K562 (cell line): ENCODE results near the gene INO80. TPM values are rescaled to one million over a fixed set of nuclear protein-coding genes. Genes with fewer than 3 reads are reported as not detected.
"Not testable (repeated sequence)": the region's sequence is repeated elsewhere in the genome, so short reads cannot be mapped to it uniquely, and the experiment has no call there.

Experiments used
- ATAC-seq: fragments of 200-7000 bp; cut with Tn5 transposase; 3 replicates; pipeline ENCODE4 v1.9.1; 2020; ENCODE audit warnings: moderate library complexity
- BruUV-seq: library from RNA; stranded (reverse); fragments of 400-500 nt; replicated peaks from 2 replicates; lab custom pipeline; 2021; lab: Mats Ljungman, UMichigan
- CTCF ChIA-PET: fragments of 300-600 bp; formaldehyde crosslinking; extraction: SDS; loops from one replicate; lab custom pipeline; 2021; ENCODE audit warnings: low intra/inter-chr PET ratio; lab: Yijun Ruan, JAX
- POLR2A ChIA-PET: fragments of 300-600, 350-650 bp; sonication (Branson Sonifier 250); formaldehyde crosslinking; extraction: SDS; loops from one replicate; lab custom pipeline; 2021; ENCODE audit warnings: antibody characterized with exemption, inconsistent platforms; lab: Yijun Ruan, JAX
- DNase-seq, 4 experiments: peaks; one replicate each; pipeline versions ENCODE4 v3.0.0 to v3.0.0-alpha.2; 2011 to 2018; ENCODE audit warnings: low spot score in 3 of 4, mixed read lengths in 3 of 4; ENCODE audit errors: extremely low read depth in 1 of 4
- FAIRE-seq: peaks from 2 replicates; lab custom pipeline; 2011; peaks lifted over from hg19 to GRCh38; lab: Jason Lieb, UNC
- H2AFZ ChIP-seq: 2 replicates; pipeline ENCODE4 v1.6.0; 2011; ENCODE audit warnings: low read depth, low read length, control low read depth, inconsistent platforms
- H3K27ac ChIP-seq: fragments of 200-600 bp; 3 replicates; pipeline ENCODE4 v1.8.0; 2011; ENCODE audit warnings: low read depth, mild to moderate bottlenecking, control low read depth, inconsistent platforms, low read length, moderate library complexity, mixed read lengths; ENCODE audit errors: extremely low read depth
- H3K27me3 ChIP-seq, 2 experiments: fragments of 300-600 bp in 1 of 2; 2 replicates in 1 of 2; 3 replicates in 1 of 2; pipeline versions ENCODE4 v1.6.0 to v1.8.0; 2011; ENCODE audit warnings: inconsistent platforms in 2 of 2, low read length in 2 of 2, mild to moderate bottlenecking in 1 of 2, mixed read lengths in 1 of 2, moderate library complexity in 1 of 2; ENCODE audit not compliant: control insufficient read depth in 2 of 2, insufficient read depth in 2 of 2
- H3K36me3 ChIP-seq: fragments of 300-600 bp; 3 replicates; pipeline ENCODE4 v1.8.0; 2011; ENCODE audit warnings: mild to moderate bottlenecking, low read length, inconsistent platforms; ENCODE audit not compliant: control insufficient read depth, insufficient read depth
- H3K4me1 ChIP-seq, 2 experiments: fragments of 200-600 bp in 1 of 2; replicated peaks in 1 of 2; 2 replicates in 1 of 2; 3 replicates in 1 of 2; pipeline versions ENCODE4 v1.5.1 to v1.8.0; 2011; ENCODE audit warnings: inconsistent platforms in 2 of 2, low read length in 2 of 2, mild to moderate bottlenecking in 1 of 2, mixed read lengths in 1 of 2, moderate library complexity in 1 of 2; ENCODE audit not compliant: control insufficient read depth in 2 of 2, insufficient read depth in 2 of 2
- H3K4me2 ChIP-seq: 2 replicates; pipeline ENCODE4 v1.6.1; 2011; ENCODE audit warnings: low read length, control low read depth, inconsistent platforms, mixed read lengths; ENCODE audit not compliant: insufficient read depth
- H3K4me3 ChIP-seq: fragments of 200-600 bp; sonication (generic), shearing (Covaris generic); 2 replicates; pipeline ENCODE4 v1.5.1; 2016; ENCODE audit warnings: control low read depth, inconsistent platforms
- H3K79me2 ChIP-seq: fragments of 200-600 bp; 3 replicates; pipeline ENCODE4 v1.8.0; 2011; ENCODE audit warnings: low read length, inconsistent platforms; ENCODE audit not compliant: control insufficient read depth, insufficient read depth
- H3K9ac ChIP-seq, 2 experiments: 2 replicates each; pipeline versions ENCODE4 v1.6.0 to v1.6.1; 2011; ENCODE audit warnings: low read depth in 2 of 2, low read length in 2 of 2, control low read depth in 1 of 2, inconsistent platforms in 1 of 2, mild to moderate bottlenecking in 1 of 2, mixed read lengths in 1 of 2; ENCODE audit not compliant: insufficient read depth in 1 of 2
- H3K9me1 ChIP-seq: one replicate; pipeline ENCODE4 v1.6.0; 2011; ENCODE audit warnings: inconsistent platforms, mild to moderate bottlenecking, low read length, moderate library complexity; ENCODE audit not compliant: control insufficient read depth, insufficient read depth
- H3K9me3 ChIP-seq: replicated peaks from 2 replicates; pipeline ENCODE4 v1.5.1; 2011; ENCODE audit warnings: low read depth, low read length, inconsistent platforms; ENCODE audit not compliant: control insufficient read depth, insufficient read depth
- H4K20me1 ChIP-seq: replicated peaks from 2 replicates; pipeline ENCODE4 v1.6.1; 2011; ENCODE audit warnings: low read length, inconsistent platforms, mixed read lengths; ENCODE audit not compliant: control insufficient read depth, insufficient read depth
- CEBPB ChIP-seq: fragments of 450-650 bp; IDR thresholded peaks from 2 replicates; pipeline ENCODE4 v1.6.1; 2016; ENCODE audit warnings: missing genetic modification characterization, missing compliant biosample characterization
- PKNOX1 ChIP-seq: fragments of 450-650 bp; IDR thresholded peaks from 2 replicates; pipeline ENCODE4 v1.6.1; 2016
- ZBTB9 ChIP-seq: fragments of 450-650 bp; formaldehyde crosslinking; IDR thresholded peaks from 2 replicates; pipeline ENCODE4 v1.4.0; 2020; ENCODE audit warnings: mild to moderate bottlenecking, moderate library complexity
- ZNF140 ChIP-seq: fragments of 250-450 bp; sonication (Bioruptor Pico); IDR thresholded peaks from 2 replicates; pipeline ENCODE4 v1.8.0; 2021; ENCODE audit warnings: moderate library complexity, mild to moderate bottlenecking, inconsistent platforms
- WGBS: fragments of 100-300 bp; shearing (Covaris generic); methylation state at CpG from one replicate; pipeline ENCODE4 v1.1.6; 2016; ENCODE audit warnings: low coverage, mixed read lengths; ENCODE audit not compliant: insufficient coverage; ENCODE audit errors: missing lambda C conversion rate; 5-methylcytosine and 5-hydroxymethylcytosine counted together
- in situ Hi-C: fragments of 300-500 bp; cut with MboI; formaldehyde crosslinking; loops from 4 replicates; pipeline ENCODE4 v1.15.0; 2018; ENCODE audit warnings: inconsistent platforms, mixed read lengths
- intact Hi-C: fragments of 100-400 bp; cut with micrococcal nuclease; formaldehyde crosslinking; loops from 2 replicates; pipeline ENCODE4 v1.14.2; 2022
- polyA plus RNA-seq, 8 experiments: library from polyadenylated mRNA; depleted of rRNA in 4 of 8; stranded (reverse) in 5 of 8; unstranded in 3 of 8; fragments of >200 nt; fragmentation: Nextera tagmentation in 2 of 8; fragmentation: Illumina TruSeq in 1 of 8; extraction: Ambion mirVana in 2 of 8; extraction: Trizol in 1 of 8; gene quantifications; 2 replicates each; pipeline versions ENCODE4 v1.2.1 to v1.2.3, GENCODE V29; 2011 to 2014; ENCODE audit warnings: inconsistent platforms in 1 of 8, missing spikeins in 1 of 8
- total RNA-seq, 7 experiments: library from RNA; depleted of rRNA in 6 of 7; stranded (reverse); fragments of >200 nt in 6 of 7; fragmentation: Illumina TruSeq in 2 of 7; extraction: Trizol in 2 of 7; gene quantifications; 2 replicates each; pipeline versions ENCODE4 v1.2.1 to v1.2.3, GENCODE V29; 2011 to 2021; ENCODE audit warnings: low replicate concordance in 1 of 7

Gene INO80
- total and polyA plus RNA-seq, 9 of the 15 experiments (the other 6 are each of a cell fraction or from before 2014, with no cell fraction given), result 1.1 to 25.7 (median 19.9) TPM

GRCh38 chr15:41135580-41135979 lies 19.5 kb upstream of the INO80 start:
- in situ Hi-C loops, FAIRE-seq, H3K9me3 ChIP-seq, ATAC-seq, H3K4me2 ChIP-seq, H3K36me3 ChIP-seq, H3K9ac ChIP-seq, H3K27me3 ChIP-seq, DNase-seq, intact Hi-C loops, POLR2A ChIA-PET, CTCF ChIA-PET, H3K27ac ChIP-seq, H3K9me1 ChIP-seq, BruUV-seq, H3K79me2 ChIP-seq, H4K20me1 ChIP-seq, H3K4me3 ChIP-seq, H3K4me1 ChIP-seq: not testable (repeated sequence)
- TF ChIP-seq CEBPB, result peak; percentile 9; the same call in 1 of the 2 replicates
- peak overlapping the region; percentile 50; the same call in 1 of the 2 replicates for H2AFZ ChIP-seq
- WGBS, result 40% methylated on average over 6 of the region's 6 CpGs

DNA sequence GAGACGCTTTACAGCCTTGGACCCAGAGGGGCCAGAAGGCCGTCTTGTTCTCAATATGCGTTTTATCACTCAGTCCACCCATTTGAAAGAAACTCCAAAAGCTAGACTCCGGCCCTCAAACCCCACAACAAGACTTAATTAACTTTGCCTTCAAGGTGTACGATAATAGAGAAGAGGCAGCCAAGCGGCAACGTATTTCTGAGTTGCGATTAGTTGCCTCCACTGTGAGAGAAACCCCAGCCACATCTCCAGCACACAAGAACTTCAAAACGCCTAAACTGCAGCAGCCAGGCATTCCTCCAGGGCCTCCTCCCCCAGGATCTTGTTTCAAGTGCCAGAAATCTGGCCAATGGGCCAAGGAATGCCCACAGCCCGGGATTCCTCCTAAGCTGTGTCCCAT lies 17.4 kb upstream of the INO80 start:
- H3K9ac ChIP-seq, result no peak overlapping the region
- no peaks in the 10 kb centered on the region for H3K79me2 ChIP-seq
- FAIRE-seq (no peak), DNase-seq (no peak), ATAC-seq (no peak)
- no peaks in the 10 kb centered on the region for H3K27me3 ChIP-seq
- H2AFZ ChIP-seq, result peak overlapping the region; percentile 47; the same call in 1 of the 2 replicates
- no peaks in the 10 kb centered on the region; the same call in 1 of the 2 replicates for H3K9me3 ChIP-seq
- no peaks in the 10 kb centered on the region; a peak in 1 of 5 replicates for H3K4me1 ChIP-seq
- H3K9me1 ChIP-seq, result no peaks in the 10 kb centered on the region
- ChIA-PET POLR2A (interaction anchor here (0.6 to 1.5 kb wide), 3 partner anchors 17 to 568 kb away, joined by 3 to 4 read pairs (median 4); partner anchors contain the start of genes CCDC32, DLL4 and INO80), CTCF (interaction anchor here (0.6 kb wide), 1 partner anchor 98 kb away, joined by 3 read pairs; the partner anchor contains the start of gene CHP1)
- no peak overlapping the region for H3K4me2 ChIP-seq
- no peak overlapping the region for H3K27ac ChIP-seq
- no TSS peak for BruUV-seq
- intact Hi-C loops, result no loop called here
- no peaks in the 10 kb centered on the region for H4K20me1 ChIP-seq
- TF ChIP-seq ZNF140 (CRISPR knock-in tag) (no peak), PKNOX1 (no peak), ZBTB9 (no peak)
- in situ Hi-C loops, result no loop called here
- no peak overlapping the region for H3K4me3 ChIP-seq
- WGBS, result 41% methylated on average over 10 of the region's 10 CpGs
- no peaks in the 10 kb centered on the region for H3K36me3 ChIP-seq

DNA sequence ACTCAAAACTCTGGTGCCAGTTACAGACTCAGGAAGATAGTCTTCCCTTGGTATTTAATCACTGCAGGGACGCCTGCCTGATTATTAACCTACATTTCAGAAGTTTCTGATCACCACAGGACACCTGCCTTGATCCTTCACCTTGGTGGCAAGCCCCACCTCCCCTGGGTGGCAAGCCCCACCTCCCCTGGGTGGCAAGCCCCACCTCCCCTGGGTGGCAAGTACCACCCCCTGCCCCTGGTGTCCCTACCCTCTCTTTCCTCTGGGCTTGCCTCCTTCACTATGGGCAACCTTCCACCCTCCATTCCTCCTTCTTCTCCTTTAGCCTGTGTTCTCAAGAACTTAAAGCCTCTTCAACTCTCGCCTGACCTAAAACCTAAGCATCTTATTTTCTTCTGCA lies 16.0 kb upstream of the INO80 start:
- H3K9me3 ChIP-seq, H3K4me2 ChIP-seq, H3K4me1 ChIP-seq, H3K27ac ChIP-seq, CTCF ChIA-PET, H3K27me3 ChIP-seq, H3K4me3 ChIP-seq, H3K9ac ChIP-seq, H3K9me1 ChIP-seq, in situ Hi-C loops, H2AFZ ChIP-seq, H3K79me2 ChIP-seq, BruUV-seq, intact Hi-C loops, DNase-seq, H3K36me3 ChIP-seq, ATAC-seq, H4K20me1 ChIP-seq: not testable (repeated sequence)
- peak; percentile 40 for FAIRE-seq
- WGBS, result 40% methylated on average over 1 of the region's 2 CpGs
- POLR2A ChIA-PET, result interaction anchor here (1.5 kb wide), 1 partner anchor 16 kb away, joined by 4 read pairs; the partner anchor contains the start of gene INO80
